Endothelial cell of umbilical vein (primary cell): ENCODE data around the gene NLRP5.

Source experiments
- TF ChIP-seq, protein P1 (sequence below), 2 donors: IDR thresholded peaks; 1 replicate in 1 of 2; 2 replicates in 1 of 2; pipeline ENCODE4 v1.5.1; 2011; ENCODE audit warnings: low read length in 2 of 2, mild to moderate bottlenecking in 2 of 2, moderate library complexity in 2 of 2, control low read depth in 1 of 2, inconsistent platforms in 1 of 2, low read depth in 1 of 2; ENCODE audit not compliant: insufficient read depth in 1 of 2; ENCODE audit errors: extremely low read depth in 1 of 2
- TF ChIP-seq, protein P2 (sequence below): IDR thresholded peaks from 2 replicates; pipeline ENCODE4 v1.6.1; 2011; ENCODE audit not compliant: insufficient read depth, insufficient read length

DNA sequence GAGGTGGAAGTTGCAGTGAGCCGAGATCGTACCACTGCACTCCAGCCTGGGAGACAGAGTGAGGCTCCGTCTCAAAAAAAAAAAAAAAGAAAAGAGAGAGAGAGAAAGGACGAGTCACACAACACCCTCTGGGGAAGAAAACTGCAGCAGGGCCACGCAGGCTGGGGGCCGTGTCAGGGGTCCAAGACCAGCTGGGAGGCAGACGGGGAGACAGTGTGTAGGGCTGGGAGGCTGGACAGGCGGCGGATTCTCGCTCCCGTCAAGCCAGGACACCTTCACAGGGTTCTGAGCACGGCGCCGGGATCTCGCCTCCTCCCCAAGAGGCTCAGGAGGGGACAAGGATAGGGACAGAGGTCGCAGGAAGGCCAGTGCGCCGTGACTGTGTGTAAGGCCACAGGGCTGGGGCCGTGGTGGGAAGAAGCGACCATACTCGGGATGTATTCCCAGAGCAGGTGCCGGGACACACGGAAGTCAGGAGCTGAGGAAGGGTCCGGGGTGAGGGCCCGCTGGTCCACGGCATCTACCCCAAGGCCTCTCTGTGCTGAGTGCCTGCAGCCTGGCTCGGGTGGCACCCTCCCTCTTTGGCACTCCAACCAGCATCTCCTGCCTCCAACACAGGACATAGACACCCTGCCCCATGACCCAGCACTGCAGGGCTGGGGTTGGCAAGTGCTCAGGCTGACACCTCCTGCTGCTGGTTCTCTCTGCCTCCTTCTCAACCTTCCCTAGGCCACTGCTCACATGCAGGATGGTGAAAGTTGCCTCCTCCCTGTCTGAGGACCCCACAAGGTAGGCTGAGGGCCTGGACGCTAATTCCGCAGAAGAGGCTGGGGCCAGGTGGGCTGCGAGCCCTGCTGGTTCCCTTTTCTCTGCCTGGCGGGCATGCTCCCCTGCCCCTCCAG is 113.3 kb downstream of the NLRP5 start:
- TF ChIP-seq, protein P1, sequence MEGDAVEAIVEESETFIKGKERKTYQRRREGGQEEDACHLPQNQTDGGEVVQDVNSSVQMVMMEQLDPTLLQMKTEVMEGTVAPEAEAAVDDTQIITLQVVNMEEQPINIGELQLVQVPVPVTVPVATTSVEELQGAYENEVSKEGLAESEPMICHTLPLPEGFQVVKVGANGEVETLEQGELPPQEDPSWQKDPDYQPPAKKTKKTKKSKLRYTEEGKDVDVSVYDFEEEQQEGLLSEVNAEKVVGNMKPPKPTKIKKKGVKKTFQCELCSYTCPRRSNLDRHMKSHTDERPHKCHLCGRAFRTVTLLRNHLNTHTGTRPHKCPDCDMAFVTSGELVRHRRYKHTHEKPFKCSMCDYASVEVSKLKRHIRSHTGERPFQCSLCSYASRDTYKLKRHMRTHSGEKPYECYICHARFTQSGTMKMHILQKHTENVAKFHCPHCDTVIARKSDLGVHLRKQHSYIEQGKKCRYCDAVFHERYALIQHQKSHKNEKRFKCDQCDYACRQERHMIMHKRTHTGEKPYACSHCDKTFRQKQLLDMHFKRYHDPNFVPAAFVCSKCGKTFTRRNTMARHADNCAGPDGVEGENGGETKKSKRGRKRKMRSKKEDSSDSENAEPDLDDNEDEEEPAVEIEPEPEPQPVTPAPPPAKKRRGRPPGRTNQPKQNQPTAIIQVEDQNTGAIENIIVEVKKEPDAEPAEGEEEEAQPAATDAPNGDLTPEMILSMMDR (IDR thresholded peaks at IDR 0.05; ENCODE audit: extremely low read depth in 1 of 2, insufficient read depth in 1 of 2, low read depth in 1 of 2, low read length in 2 of 2) = no peak
- TF ChIP-seq, protein P2, sequence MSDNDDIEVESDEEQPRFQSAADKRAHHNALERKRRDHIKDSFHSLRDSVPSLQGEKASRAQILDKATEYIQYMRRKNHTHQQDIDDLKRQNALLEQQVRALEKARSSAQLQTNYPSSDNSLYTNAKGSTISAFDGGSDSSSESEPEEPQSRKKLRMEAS = no peak
